ENCODE results near the gene LMO1. TPM values are rescaled to one million over a fixed set of nuclear protein-coding genes. Genes with fewer than 3 reads are reported as not detected.

LMO1 gene
- not detected in 2 replicates for total RNA-seq

DNA sequence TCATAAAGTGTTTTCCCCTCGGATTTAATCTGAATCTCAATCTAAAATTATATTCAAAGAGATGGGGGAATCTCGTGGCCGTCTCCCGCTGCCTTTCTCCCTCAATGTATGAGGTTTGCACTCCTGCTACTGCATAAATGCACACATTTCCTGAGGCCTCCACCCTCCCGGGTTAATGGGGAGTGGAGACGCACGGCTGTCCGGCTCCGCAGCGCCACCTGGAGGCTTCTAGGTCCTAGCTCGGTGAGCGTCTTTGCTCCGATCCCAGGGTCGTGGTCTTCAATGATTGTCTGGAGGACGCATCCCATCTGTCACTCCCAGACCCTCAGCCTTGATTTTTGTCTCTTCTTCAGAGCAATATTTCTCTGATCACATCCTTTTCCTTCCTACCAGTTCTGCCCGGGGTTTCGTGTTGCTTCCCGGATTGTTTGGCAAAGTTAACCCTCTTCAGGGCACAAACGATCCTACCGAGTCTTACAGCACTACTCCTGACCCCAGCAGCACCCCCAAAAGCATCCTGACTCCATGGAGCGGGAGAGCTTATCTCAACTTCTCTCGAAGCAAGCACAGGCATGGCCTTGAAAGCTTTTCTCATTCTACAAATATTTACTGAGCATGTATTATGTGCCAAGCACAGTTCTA is at the start of gene LMO1:
LMO1 (minus strand) TSS at position 110 of the 642 bp plus-strand sequence. CDS start 516 bp downstream, outside the sequence.

Other genes with a start within 250 kb of the LMO1 start
- 14.7 and 17.8 TPM in 2 replicates for gene TUB, start 182.7 kb downstream of the LMO1 start, total RNA-seq
- not detected in 2 replicates for gene RIC3, start 94.9 kb downstream of the LMO1 start, total RNA-seq

Data from hair follicle dermal papilla cell (primary cell).